ENCODE results near the gene BFAR.
"Not testable (repeated sequence)": the region's sequence is repeated elsewhere in the genome, so short reads cannot be mapped to it uniquely, and the experiment has no call there.

GRCh38 chr16:14630620-14631330 is 2.0 kb upstream of the BFAR start:
- not testable (repeated sequence) for TF ChIP-seq CTCF (IDR thresholded peaks at IDR 0.05); RCOR1 (IDR thresholded peaks at IDR 0.05; ENCODE audit: low read length); CHD2 (IDR thresholded peaks at IDR 0.05; ENCODE audit: low read length, partially characterized antibody); SIN3A (IDR thresholded peaks at IDR 0.05; ENCODE audit: borderline replicate concordance, low read depth, low read length); TAF1 (IDR thresholded peaks at IDR 0.05; ENCODE audit: borderline replicate concordance, low read depth, low read length); MAX (IDR thresholded peaks at IDR 0.05; ENCODE audit: low read depth); JUND (IDR thresholded peaks at IDR 0.05); ZBTB33 (IDR thresholded peaks at IDR 0.05; ENCODE audit: borderline replicate concordance, low read depth); POLR2AphosphoS5 (IDR thresholded peaks at IDR 0.05; ENCODE audit: low read depth, low read length); EZH2phosphoT487 (IDR thresholded peaks at IDR 0.05; ENCODE audit: borderline replicate concordance, low read depth); RAD21 (IDR thresholded peaks at IDR 0.05; ENCODE audit: low read length)
